UCSD-AML1 (cell line): ENCODE results near the gene DDIT3.
"Not testable (repeated sequence)": the region's sequence is repeated elsewhere in the genome, so short reads cannot be mapped to it uniquely, and the experiment has no call there.

ENCODE experiments used
- DNase-seq: peaks from one replicate; lab custom pipeline; 2025; ENCODE audit not compliant: unreplicated experiment; lab: John Stamatoyannopoulos, UW

Gene DDIT3

GRCh38 chr12:57526477-57527126 is 6.3 kb upstream of the DDIT3 start:
- DNase-seq = no peak

GRCh38 chr12:57525615-57526383 is 5.5 kb upstream of the DDIT3 start:
- DNase-seq = no peak

- no peak for DNase-seq
These were observed 4.7 kb upstream of the DDIT3 start for GRCh38 chr12:57524814-57525614.

- no peak for DNase-seq
These were observed 3.6 kb upstream of the DDIT3 start for GRCh38 chr12:57523706-57524614.

GRCh38 chr12:57522887-57523705 is 2.8 kb upstream of the DDIT3 start:
- DNase-seq = peak; percentile 87

- DNase-seq = peak; percentile 99
These were observed 1.9 kb upstream of the DDIT3 start, which contains the start of gene MBD6 for GRCh38 chr12:57522011-57522886. MBD6 (plus strand) TSS chr12:57522824; CDS start chr12:57524304, 1,480 bp downstream.

GRCh38 chr12:57521525-57522010 is 1.3 kb upstream of the DDIT3 start:
- DNase-seq = peak; percentile 47

- DNase-seq = peak; percentile 58
These were observed 590 bp downstream of the DDIT3 start for GRCh38 chr12:57519796-57520052.

- peak; percentile 58 for DNase-seq
These were observed 1.2 kb downstream of the DDIT3 start for GRCh38 chr12:57518920-57519795.

GRCh38 chr12:57518176-57518919 is 2.0 kb downstream of the DDIT3 start:
- DNase-seq = no peak

GRCh38 chr12:57517718-57518117 is 2.6 kb downstream of the DDIT3 start:
- DNase-seq = not testable (repeated sequence)

- DNase-seq = no peak
These were observed 3.1 kb downstream of the DDIT3 start for GRCh38 chr12:57517187-57517586.

GRCh38 chr12:57516617-57517153 is 3.6 kb downstream of the DDIT3 start:
- DNase-seq = no peak

- no peak for DNase-seq
These were observed 4.3 kb downstream of the DDIT3 start for GRCh38 chr12:57515934-57516541.

- DNase-seq = no peak
These were observed 4.8 kb downstream of the DDIT3 start for GRCh38 chr12:57515408-57515933.

GRCh38 chr12:57514720-57515407 is 5.5 kb downstream of the DDIT3 start:
- no peak for DNase-seq
